H1 (cell line): ENCODE results near the gene RALGDS. TPM values are rescaled to one million over a fixed set of nuclear protein-coding genes. Genes with fewer than 3 reads are reported as not detected.

Source experiments
- CTCF ChIA-PET: fragments of 300-600 bp; sonication (Branson Sonifier 250); formaldehyde crosslinking; loops from one replicate; lab custom pipeline; 2021; ENCODE audit not compliant: partially characterized antibody; lab: Charles Lee
- POLR2A ChIA-PET: fragments of 300-600 bp; sonication (Branson Sonifier 250); formaldehyde crosslinking; loops from one replicate; lab custom pipeline; 2021; ENCODE audit warnings: inconsistent platforms; ENCODE audit not compliant: partially characterized antibody; lab: Charles Lee
- DNase-seq, 2 experiments: peaks; one replicate each; pipeline versions ENCODE4 v3.0.0 to v3.0.0-alpha.2; 2010 to 2022; ENCODE audit warnings: low spot score in 2 of 2, low read depth in 1 of 2, mixed read lengths in 1 of 2
- FAIRE-seq: peaks from 2 replicates; lab custom pipeline; 2011; peaks lifted over from hg19 to GRCh38; lab: Jason Lieb, UNC
- H2AFZ ChIP-seq: 2 replicates; pipeline ENCODE4 v1.8.1; 2012; ENCODE audit warnings: low read length, inconsistent platforms
- H2AK5ac ChIP-seq: 2 replicates; pipeline ENCODE4 v1.6.1; 2013; ENCODE audit warnings: low read depth, low read length
- H2BK120ac ChIP-seq: replicated peaks from 2 replicates; pipeline ENCODE3; 2013; ENCODE audit warnings: low read depth, low read length, inconsistent platforms
- H2BK12ac ChIP-seq: 2 replicates; pipeline ENCODE4 v1.6.1; 2013; ENCODE audit warnings: low read depth, low read length
- H2BK15ac ChIP-seq: 2 replicates; pipeline ENCODE4 v1.6.1; 2013; ENCODE audit warnings: low read length
- H2BK20ac ChIP-seq: 2 replicates; pipeline ENCODE4 v1.6.1; 2013; ENCODE audit warnings: low read length
- H2BK5ac ChIP-seq: 2 replicates; pipeline ENCODE4 v1.6.1; 2013; ENCODE audit warnings: low read depth, low read length
- H3K14ac ChIP-seq: 2 replicates; pipeline ENCODE4 v1.6.1; 2013; ENCODE audit warnings: inconsistent platforms; ENCODE audit not compliant: insufficient read length
- H3K18ac ChIP-seq: 2 replicates; pipeline ENCODE4 v1.6.1; 2013; ENCODE audit warnings: low read length; ENCODE audit errors: extremely low read depth
- H3K23ac ChIP-seq: 2 replicates; pipeline ENCODE4 v1.6.1; 2013; ENCODE audit warnings: inconsistent platforms; ENCODE audit not compliant: insufficient read length
- H3K23me2 ChIP-seq: 2 replicates; pipeline ENCODE4 v1.6.1; 2013; ENCODE audit warnings: low read depth, low read length
- H3K27ac ChIP-seq: 2 replicates; pipeline ENCODE4 v1.6.1; 2011; ENCODE audit warnings: low read depth, low read length, inconsistent platforms
- H3K27me3 ChIP-seq, 4 experiments: replicated peaks in 1 of 4; 1 replicate in 1 of 4; 2 replicates in 3 of 4; pipeline versions ENCODE4 v1.6.1 to v1.8.1; 2011 to 2013; ENCODE audit warnings: low read length in 3 of 4, mild to moderate bottlenecking in 3 of 4, inconsistent platforms in 2 of 4, mixed read lengths in 2 of 4, moderate library complexity in 1 of 4; ENCODE audit not compliant: control insufficient read depth in 3 of 4, insufficient read depth in 3 of 4; ENCODE audit errors: extremely low read depth in 1 of 4
- H3K36me3 ChIP-seq, 4 experiments: 2 replicates each; pipeline versions ENCODE4 v1.6.1 to v1.8.1; 2011 to 2013; ENCODE audit warnings: mild to moderate bottlenecking in 4 of 4, low read length in 3 of 4, moderate library complexity in 2 of 4, control low read depth in 1 of 4, inconsistent platforms in 1 of 4; ENCODE audit not compliant: insufficient read depth in 4 of 4, control insufficient read depth in 2 of 4
- H3K4ac ChIP-seq: replicated peaks from 2 replicates; pipeline ENCODE3; 2013; ENCODE audit warnings: low read length, low read depth, mixed read lengths, inconsistent platforms; ENCODE audit not compliant: insufficient read length
- H3K4me1 ChIP-seq, 4 experiments: replicated peaks in 1 of 4; 1 replicate in 1 of 4; 2 replicates in 3 of 4; pipeline versions ENCODE4 v1.6.1 to v1.8.1; 2011 to 2013; ENCODE audit warnings: low read length in 3 of 4, inconsistent platforms in 2 of 4, mixed read lengths in 1 of 4; ENCODE audit not compliant: insufficient read depth in 4 of 4, control insufficient read depth in 3 of 4
- H3K4me2 ChIP-seq, 2 experiments: 2 replicates each; pipeline versions ENCODE4 v1.6.1 to v1.8.1; 2011 to 2013; ENCODE audit warnings: low read depth in 2 of 2, low read length in 2 of 2, control low read depth in 1 of 2, inconsistent platforms in 1 of 2, mild to moderate bottlenecking in 1 of 2; ENCODE audit not compliant: insufficient read depth in 1 of 2
- H3K4me3 ChIP-seq, 4 experiments: fragments of 200-600, 300-600 bp in 1 of 4; sonication (generic), shearing (Covaris generic), sonication (Bioruptor Twin) in 1 of 4; 2 replicates each; pipeline versions ENCODE4 v1.5.1 to v1.8.1; 2011 to 2016; ENCODE audit warnings: low read length in 4 of 4, low read depth in 3 of 4, control low read depth in 2 of 4, inconsistent platforms in 2 of 4, mild to moderate bottlenecking in 2 of 4, mixed read lengths in 1 of 4, moderate library complexity in 1 of 4; ENCODE audit not compliant: insufficient read depth in 2 of 4; ENCODE audit errors: extremely low read depth in 1 of 4
- H3K56ac ChIP-seq: replicated peaks from 2 replicates; pipeline ENCODE3; 2013; ENCODE audit warnings: low read depth, mild to moderate bottlenecking, mixed read lengths, low read length, inconsistent platforms; ENCODE audit not compliant: insufficient read length
- H3K79me1 ChIP-seq: 2 replicates; pipeline ENCODE4 v1.6.1; 2013; ENCODE audit warnings: low read depth, low read length, control low read depth
- H3K79me2 ChIP-seq, 2 experiments: 2 replicates each; pipeline versions ENCODE4 v1.6.1 to v1.8.1; 2012 to 2013; ENCODE audit warnings: low read length in 2 of 2, mild to moderate bottlenecking in 2 of 2, inconsistent platforms in 1 of 2; ENCODE audit not compliant: insufficient read depth in 2 of 2, control insufficient read depth in 1 of 2
- H3K9ac ChIP-seq, 4 experiments: replicated peaks in 1 of 4; 1 replicate in 1 of 4; 2 replicates in 3 of 4; pipeline versions ENCODE4 v1.6.1 to v1.8.1; 2011 to 2013; ENCODE audit warnings: low read depth in 3 of 4, low read length in 3 of 4, control low read depth in 2 of 4, mild to moderate bottlenecking in 2 of 4, moderate library complexity in 2 of 4, inconsistent platforms in 1 of 4; ENCODE audit errors: extremely low read depth in 1 of 4
- H3K9me3 ChIP-seq, 2 experiments: 2 replicates each; pipeline versions ENCODE4 v1.6.1 to v1.8.1; 2012 to 2013; ENCODE audit warnings: mild to moderate bottlenecking in 2 of 2, moderate library complexity in 2 of 2, control low read depth in 1 of 2, inconsistent platforms in 1 of 2, low read depth in 1 of 2, low read length in 1 of 2, mixed read lengths in 1 of 2; ENCODE audit not compliant: insufficient read depth in 2 of 2
- H4K20me1 ChIP-seq, 2 experiments: replicated peaks in 1 of 2; 2 replicates each; pipeline versions ENCODE3 to v1.8.1; 2011 to 2013; ENCODE audit warnings: inconsistent platforms in 2 of 2, low read length in 2 of 2, mild to moderate bottlenecking in 1 of 2; ENCODE audit not compliant: insufficient read depth in 2 of 2, control insufficient read depth in 1 of 2
- H4K5ac ChIP-seq: 2 replicates; pipeline ENCODE4 v1.6.1; 2013; ENCODE audit warnings: low read length, low read depth, mixed read lengths, inconsistent platforms; ENCODE audit not compliant: insufficient read length
- H4K8ac ChIP-seq: 2 replicates; pipeline ENCODE4 v1.8.0; 2013; ENCODE audit warnings: mild to moderate bottlenecking, moderate library complexity, low read length, inconsistent platforms; ENCODE audit not compliant: insufficient read depth; ENCODE audit errors: extremely low read depth
- H4K91ac ChIP-seq: replicated peaks from 2 replicates; pipeline ENCODE3; 2013; ENCODE audit warnings: low read length, mixed read lengths, inconsistent platforms; ENCODE audit not compliant: insufficient read length
- CTBP2 ChIP-seq: IDR thresholded peaks from 2 replicates; pipeline ENCODE4 v1.7.0; 2011; ENCODE audit warnings: borderline replicate concordance, mild to moderate bottlenecking, moderate library complexity, mixed read lengths, low read length; ENCODE audit not compliant: insufficient read depth, insufficient read length
- EGR1 ChIP-seq: IDR thresholded peaks from 2 replicates; pipeline ENCODE4 v1.6.1; 2011; ENCODE audit warnings: low read depth, low read length, borderline replicate concordance
- EZH2 ChIP-seq: fragments of 200-600 bp; sonication (generic); IDR thresholded peaks from 2 replicates; pipeline ENCODE4 v1.7.1; 2012; ENCODE audit warnings: low read depth, mild to moderate bottlenecking, moderate library complexity, low read length, inconsistent platforms; ENCODE audit not compliant: severe bottlenecking
- KDM4A ChIP-seq: IDR thresholded peaks from one replicate; pipeline ENCODE4 v1.7.1; 2012; ENCODE audit warnings: low read depth, mild to moderate bottlenecking, moderate library complexity, low read length, inconsistent platforms; ENCODE audit not compliant: severe bottlenecking
- SIX5 ChIP-seq: IDR thresholded peaks from 2 replicates; pipeline ENCODE4 v1.6.1; 2011; ENCODE audit warnings: mild to moderate bottlenecking, low read depth, low read length
- TCF12 ChIP-seq: IDR thresholded peaks from 2 replicates; pipeline ENCODE4 v1.6.1; 2011; ENCODE audit warnings: low read depth, mild to moderate bottlenecking, low read length
- WGBS, 2 experiments: shearing (Covaris generic) in 1 of 2; methylation state at CpG; one replicate each; pipeline versions ENCODE4 v1.1.6 to v1.1.7; 2013 to 2015; ENCODE audit warnings: low lambda C conversion rate in 2 of 2, mixed read lengths in 2 of 2, inconsistent platforms in 1 of 2, low coverage in 1 of 2, missing lambda C conversion rate in 1 of 2; ENCODE audit not compliant: insufficient replicate concordance in 2 of 2, insufficient coverage in 1 of 2, insufficient read length in 1 of 2; ENCODE audit errors: extremely low coverage in 1 of 2, missing lambda C conversion rate in 1 of 2; 5-methylcytosine and 5-hydroxymethylcytosine counted together
- polyA plus RNA-seq, 7 experiments: library from polyadenylated mRNA; depleted of rRNA in 3 of 7; stranded (reverse) in 5 of 7; unstranded in 2 of 7; fragments of >200 nt in 5 of 7; fragments of 200-250 nt in 2 of 7; gene quantifications; 1 replicate in 5 of 7; 2 replicates in 1 of 7; 4 replicates in 1 of 7; pipeline versions ENCODE4 v1.2.1 to v1.2.3, GENCODE V29; 2011 to 2013; ENCODE audit warnings: missing spikeins in 2 of 7, mixed read lengths in 2 of 7
- total RNA-seq: library from RNA; stranded (reverse); fragmentation: NEBNext Ultra II Directional; extraction: Animal tissue kit (Norgen Biotek cat#: 25700); gene quantifications from 2 replicates; pipeline ENCODE4 v1.2.1, GENCODE V29; 2021

RALGDS gene
- total and polyA plus RNA-seq, 2 of the 8 experiments (the other 6 are each of a cell fraction or from before 2014, with no cell fraction given): 14.5 to 25.5 TPM

DNA sequence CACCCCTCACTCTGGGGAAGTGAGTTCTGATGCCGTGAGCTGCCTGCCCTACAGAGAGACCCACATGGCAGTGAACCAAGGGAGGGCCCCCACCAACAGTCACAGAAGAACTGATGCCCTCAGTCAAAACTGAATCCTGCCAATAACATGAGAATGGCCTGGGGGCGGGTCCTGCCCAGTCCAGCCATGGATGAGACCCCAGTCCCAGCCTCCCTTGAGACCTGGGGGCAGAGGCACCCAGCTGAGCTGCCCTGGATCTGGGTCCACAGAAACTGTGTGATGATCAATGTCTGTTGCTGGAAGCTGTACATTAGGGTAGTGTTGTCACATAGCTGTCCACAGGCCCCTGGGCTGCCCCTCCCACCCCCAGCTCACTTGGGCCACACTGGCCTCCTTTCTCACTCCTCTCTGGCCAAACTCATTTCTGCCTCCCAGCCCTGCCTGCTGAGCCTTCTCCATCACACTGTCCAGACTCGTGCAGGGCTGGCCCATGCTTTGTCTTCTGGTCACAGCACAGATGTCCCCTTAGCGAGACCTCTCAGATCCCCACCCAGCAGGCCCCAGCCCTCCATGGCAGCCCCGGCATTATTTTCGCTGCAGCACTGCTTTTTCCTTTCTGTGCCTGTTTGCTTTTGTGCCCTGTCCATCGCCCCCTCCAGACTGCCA lies 25.8 kb upstream of the RALGDS start:
- Histone ChIP-seq H3K18ac (no peak overlapping the region), H3K9ac (no peak overlapping the region), H2BK15ac (no peak overlapping the region), H3K79me1 (peaks cover 4% of the 10 kb centered on the region), H3K4me2 (no peak overlapping the region), H3K23me2 (peaks cover 12% of the 10 kb centered on the region), H3K9me3 (no peaks in the 10 kb centered on the region), H3K79me2 (peaks cover 0 to 3% of the 10 kb centered on the region in 2 experiments; a peak in 1 of 4 replicates), H3K27me3 (peaks cover 0 to 11% (median 0%) of the 10 kb centered on the region in 4 experiments; a peak in 2 of 7 replicates), H3K27ac (no peak overlapping the region), H2AFZ (no peak overlapping the region), H3K4ac (no peak overlapping the region), H2BK120ac (no peak overlapping the region), H4K5ac (no peak overlapping the region), H3K4me3 (no peak overlapping the region), H3K36me3 (no peaks in the 10 kb centered on the region), H4K8ac (peak overlapping the region; percentile 69; the same call in 1 of the 2 replicates), H2BK12ac (0 out of 2 replicates have a peak overlapping the region, but pooled peaks have one; percentile 9), H2BK5ac (no peak overlapping the region), H3K4me1 (peaks cover 0 to 24% (median 13%) of the 10 kb centered on the region in 4 experiments; a peak in 5 of 7 replicates), H3K56ac (no peak overlapping the region), H3K14ac (no peak overlapping the region), H2BK20ac (no peak overlapping the region), H3K23ac (no peak overlapping the region), H2AK5ac (no peak overlapping the region), H4K20me1 (peaks cover 12 to 28% of the 10 kb centered on the region in 2 experiments), H4K91ac (peak overlapping the region; percentile 8)
- 65% methylated on average over 7 of the region's 7 CpGs; no CpG with 5 or more reads in 1 of the 2 experiments for WGBS, 2 experiments
- DNase-seq: no peak
- ChIA-PET CTCF (interaction anchor here (0.6 to 11.7 kb wide), 31 partner anchors 9 to 393 kb away, joined by 3 to 337 read pairs (median 5); partner anchors contain the start of genes GTF3C5 and RALGDS), POLR2A (interaction anchor here (0.6 to 3.7 kb wide), 8 partner anchors 10 to 144 kb away, joined by 3 to 13 read pairs (median 6); no protein-coding TSS in a partner anchor)
- no peak for FAIRE-seq
- TF ChIP-seq TCF12: no peak
- no peak for TF ChIP-seq KDM4A
- TF ChIP-seq SIX5: no peak
- TF ChIP-seq CTBP2: no peak
- TF ChIP-seq EZH2: no peak
- no peak for TF ChIP-seq EGR1
- TF ChIP-seq, all 59 proteins: peak for 0
